H9 (cell line): ENCODE results near the gene CDKL1. TPM values are rescaled to one million over a fixed set of nuclear protein-coding genes. Genes with fewer than 3 reads are reported as not detected.

Source experiments
- DNase-seq: peaks from one replicate; pipeline ENCODE4 v3.0.0-alpha.2; 2017
- H2AFZ ChIP-seq: one replicate; pipeline ENCODE4 v1.6.1; 2013; ENCODE audit warnings: mild to moderate bottlenecking, low read length, control low read depth, moderate library complexity
- H2AK5ac ChIP-seq: 2 replicates; pipeline ENCODE4 v1.6.1; 2013; ENCODE audit warnings: low read length, control low read depth, mixed read lengths; ENCODE audit not compliant: insufficient read length
- H2BK120ac ChIP-seq: one replicate; pipeline ENCODE4 v1.6.1; 2013; ENCODE audit warnings: low read depth, mild to moderate bottlenecking, low read length, control low read depth, inconsistent platforms; ENCODE audit not compliant: poor library complexity, severe bottlenecking
- H2BK12ac ChIP-seq: 2 replicates; pipeline ENCODE4 v1.6.1; 2013; ENCODE audit warnings: low read length, control low read depth, mixed read lengths, low read depth; ENCODE audit not compliant: insufficient read length
- H2BK15ac ChIP-seq: 2 replicates; pipeline ENCODE4 v1.6.1; 2013; ENCODE audit warnings: low read depth, low read length, control low read depth
- H2BK20ac ChIP-seq: one replicate; pipeline ENCODE4 v1.6.1; 2013; ENCODE audit warnings: low read depth, mild to moderate bottlenecking, low read length, control low read depth, inconsistent platforms; ENCODE audit not compliant: poor library complexity, severe bottlenecking
- H2BK5ac ChIP-seq: 2 replicates; pipeline ENCODE4 v1.6.1; 2013; ENCODE audit warnings: low read length, control low read depth, mixed read lengths; ENCODE audit not compliant: insufficient read length
- H3K14ac ChIP-seq: 2 replicates; pipeline ENCODE4 v1.6.1; 2013; ENCODE audit warnings: low read length, control low read depth; ENCODE audit not compliant: insufficient read depth
- H3K18ac ChIP-seq: 2 replicates; pipeline ENCODE4 v1.6.1; 2013; ENCODE audit warnings: low read depth, mild to moderate bottlenecking, mixed read lengths, low read length, control low read depth; ENCODE audit not compliant: insufficient read length
- H3K23ac ChIP-seq: 2 replicates; pipeline ENCODE4 v1.6.1; 2013; ENCODE audit warnings: low read length, control low read depth, mixed read lengths, low read depth; ENCODE audit not compliant: insufficient read length
- H3K23me2 ChIP-seq: 2 replicates; pipeline ENCODE4 v1.6.1; 2013; ENCODE audit warnings: low read depth, mild to moderate bottlenecking, mixed read lengths, low read length, control low read depth; ENCODE audit not compliant: insufficient read length, poor library complexity, severe bottlenecking
- H3K27ac ChIP-seq: 2 replicates; pipeline ENCODE4 v1.5.1; 2013; ENCODE audit warnings: low read length, control low read depth, mixed read lengths, low read depth; ENCODE audit not compliant: insufficient read length
- H3K27me3 ChIP-seq: 2 replicates; pipeline ENCODE4 v1.6.1; 2013; ENCODE audit warnings: low read length, control low read depth, inconsistent platforms; ENCODE audit not compliant: insufficient read depth
- H3K4ac ChIP-seq: 2 replicates; pipeline ENCODE4 v1.6.1; 2013; ENCODE audit warnings: low read depth, mild to moderate bottlenecking, control low read depth, inconsistent platforms, low read length, moderate library complexity
- H3K4me1 ChIP-seq: 2 replicates; pipeline ENCODE4 v1.6.1; 2013; ENCODE audit warnings: low read length, control low read depth, inconsistent platforms; ENCODE audit not compliant: insufficient read depth
- H3K4me2 ChIP-seq: 2 replicates; pipeline ENCODE4 v1.6.1; 2013; ENCODE audit warnings: low read length, control low read depth, mixed read lengths; ENCODE audit not compliant: insufficient read length, insufficient read depth
- H3K56ac ChIP-seq: 2 replicates; pipeline ENCODE4 v1.6.1; 2013; ENCODE audit warnings: low read depth, mild to moderate bottlenecking, mixed read lengths, low read length, control low read depth; ENCODE audit not compliant: insufficient read length
- H3K79me1 ChIP-seq: 2 replicates; pipeline ENCODE4 v1.6.1; 2013; ENCODE audit warnings: low read depth, mild to moderate bottlenecking, moderate library complexity, low read length, control low read depth, inconsistent platforms; ENCODE audit not compliant: insufficient read depth, poor library complexity, severe bottlenecking
- H3K79me2 ChIP-seq: 2 replicates; pipeline ENCODE4 v1.6.1; 2013; ENCODE audit warnings: low read length, control low read depth, inconsistent platforms; ENCODE audit not compliant: insufficient read depth
- H3K9ac ChIP-seq: 2 replicates; pipeline ENCODE4 v1.6.1; 2013; ENCODE audit warnings: low read length, control low read depth, mixed read lengths; ENCODE audit not compliant: insufficient read length; ENCODE audit errors: extremely low read depth
- H3K9me3 ChIP-seq: one replicate; pipeline ENCODE4 v1.6.1; 2013; ENCODE audit warnings: low read depth, low read length, inconsistent platforms; ENCODE audit not compliant: control insufficient read depth
- H3T11ph ChIP-seq: one replicate; pipeline ENCODE4 v1.6.1; 2013; ENCODE audit warnings: mild to moderate bottlenecking, low read length, control low read depth, inconsistent platforms
- H4K20me1 ChIP-seq: one replicate; pipeline ENCODE4 v1.6.1; 2013; ENCODE audit not compliant: control insufficient read depth, insufficient read length, insufficient read depth
- H4K5ac ChIP-seq: 2 replicates; pipeline ENCODE4 v1.6.1; 2013; ENCODE audit warnings: low read depth, mild to moderate bottlenecking, mixed read lengths, low read length, control low read depth; ENCODE audit not compliant: insufficient read length
- H4K8ac ChIP-seq: replicated peaks from 2 replicates; pipeline ENCODE4 v1.6.1; 2013; ENCODE audit warnings: low read length, control low read depth, mixed read lengths, low read depth; ENCODE audit not compliant: insufficient read length
- H4K91ac ChIP-seq: 2 replicates; pipeline ENCODE4 v1.6.1; 2013; ENCODE audit warnings: low read depth, mild to moderate bottlenecking, moderate library complexity, mixed read lengths, low read length, control low read depth; ENCODE audit not compliant: insufficient read length
- H3K27ac Mint-ChIP-seq, 3 experiments: 2 replicates in 2 of 3; 3 replicates in 1 of 3; pipeline ENCODE4 v1.8.0; 2020 to 2021; ENCODE audit warnings: mixed read lengths in 3 of 3, mild to moderate bottlenecking in 1 of 3, moderate library complexity in 1 of 3
- H3K27me3 Mint-ChIP-seq: 2 replicates; pipeline ENCODE4 v1.8.0; 2021; ENCODE audit warnings: low read depth, mild to moderate bottlenecking, moderate library complexity, mixed read lengths
- H3K36me3 Mint-ChIP-seq, 3 experiments: 2 replicates in 2 of 3; 3 replicates in 1 of 3; pipeline ENCODE4 v1.8.0; 2020 to 2021; ENCODE audit warnings: low read depth in 3 of 3, mixed read lengths in 3 of 3; ENCODE audit not compliant: insufficient read depth in 1 of 3
- H3K4me1 Mint-ChIP-seq, 2 experiments: 2 replicates each; pipeline ENCODE4 v1.8.0; 2020; ENCODE audit warnings: mixed read lengths in 2 of 2
- H3K4me3 Mint-ChIP-seq, 2 experiments: 2 replicates in 1 of 2; 3 replicates in 1 of 2; pipeline ENCODE4 v1.8.0; 2020 to 2021; ENCODE audit warnings: mild to moderate bottlenecking in 2 of 2, mixed read lengths in 2 of 2, moderate library complexity in 1 of 2
- H3K9me3 Mint-ChIP-seq, 2 experiments: 2 replicates in 1 of 2; 3 replicates in 1 of 2; pipeline ENCODE4 v1.8.0; 2020; ENCODE audit warnings: mild to moderate bottlenecking in 2 of 2, mixed read lengths in 2 of 2, moderate library complexity in 1 of 2
- WGBS: extraction: QIAGEN DNeasy Blood & Tissue Kit; methylation state at CpG from one replicate; pipeline ENCODE4 v1.1.7; 2013; ENCODE audit warnings: missing lambda C conversion rate, low lambda C conversion rate, mixed read lengths; ENCODE audit not compliant: insufficient read length; ENCODE audit errors: extremely low coverage; 5-methylcytosine and 5-hydroxymethylcytosine counted together
- total RNA-seq: library from RNA; stranded (reverse); gene quantifications from 2 replicates; pipeline ENCODE4 v1.2.1, GENCODE V29; 2021
- TF ChIP-seq, protein P1 (sequence below): fragments of 200-600 bp; sonication (generic); conservative IDR thresholded peaks from 3 replicates; pipeline ENCODE4 v1.8.0; 2021; ENCODE audit warnings: antibody characterized with exemption, mild to moderate bottlenecking

CDKL1 gene
- total RNA-seq, 1 experiment from 2014 or later: 0.72 TPM

DNA sequence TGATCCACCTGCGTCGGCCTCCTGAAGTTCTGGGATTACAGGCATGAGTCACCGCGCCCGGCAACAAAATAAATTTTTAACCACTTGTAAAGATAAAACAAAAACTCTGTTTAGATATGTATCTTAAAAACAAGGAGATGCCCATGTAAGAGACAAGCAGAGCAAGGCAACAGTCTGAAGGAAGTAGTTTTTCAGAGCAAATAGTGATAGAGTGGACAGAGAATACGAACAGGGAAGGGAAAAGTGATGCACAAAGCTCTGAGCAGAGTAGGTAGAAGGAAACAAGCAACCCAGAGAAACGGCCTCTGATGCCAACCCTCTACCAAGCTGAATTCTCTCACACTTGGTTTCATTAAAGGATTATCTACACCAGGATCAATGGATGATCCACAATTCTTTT is 24.8 kb upstream of the CDKL1 start:
- H4K91ac ChIP-seq: no peak overlapping the region
- H3T11ph ChIP-seq: no peak overlapping the region
- no peak overlapping the region for H2BK120ac ChIP-seq
- H3K27me3 ChIP-seq: no peaks in the 10 kb centered on the region
- no peaks in the 10 kb centered on the region for H3K4me1 ChIP-seq
- Mint-ChIP-seq H3K36me3 (peaks cover 12 to 51% (median 40%) of the 10 kb centered on the region in 3 experiments; a peak in 6 of 7 replicates), H3K4me3 (no peak overlapping the region), H3K27me3 (no peaks in the 10 kb centered on the region), H3K4me1 (no peaks in the 10 kb centered on the region), H3K27ac (no peak overlapping the region; a peak in 1 of 7 replicates), H3K9me3 (no peaks in the 10 kb centered on the region)
- TF ChIP-seq, protein P1, sequence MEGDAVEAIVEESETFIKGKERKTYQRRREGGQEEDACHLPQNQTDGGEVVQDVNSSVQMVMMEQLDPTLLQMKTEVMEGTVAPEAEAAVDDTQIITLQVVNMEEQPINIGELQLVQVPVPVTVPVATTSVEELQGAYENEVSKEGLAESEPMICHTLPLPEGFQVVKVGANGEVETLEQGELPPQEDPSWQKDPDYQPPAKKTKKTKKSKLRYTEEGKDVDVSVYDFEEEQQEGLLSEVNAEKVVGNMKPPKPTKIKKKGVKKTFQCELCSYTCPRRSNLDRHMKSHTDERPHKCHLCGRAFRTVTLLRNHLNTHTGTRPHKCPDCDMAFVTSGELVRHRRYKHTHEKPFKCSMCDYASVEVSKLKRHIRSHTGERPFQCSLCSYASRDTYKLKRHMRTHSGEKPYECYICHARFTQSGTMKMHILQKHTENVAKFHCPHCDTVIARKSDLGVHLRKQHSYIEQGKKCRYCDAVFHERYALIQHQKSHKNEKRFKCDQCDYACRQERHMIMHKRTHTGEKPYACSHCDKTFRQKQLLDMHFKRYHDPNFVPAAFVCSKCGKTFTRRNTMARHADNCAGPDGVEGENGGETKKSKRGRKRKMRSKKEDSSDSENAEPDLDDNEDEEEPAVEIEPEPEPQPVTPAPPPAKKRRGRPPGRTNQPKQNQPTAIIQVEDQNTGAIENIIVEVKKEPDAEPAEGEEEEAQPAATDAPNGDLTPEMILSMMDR: no peak
- no peak overlapping the region for H3K56ac ChIP-seq
- no peak overlapping the region for H4K5ac ChIP-seq
- no peaks in the 10 kb centered on the region for H3K9me3 ChIP-seq
- H2BK5ac ChIP-seq: no peak overlapping the region
- H3K18ac ChIP-seq: no peak overlapping the region
- H3K23ac ChIP-seq: no peak overlapping the region
- no peak overlapping the region for H2AK5ac ChIP-seq
- no peaks in the 10 kb centered on the region for H4K20me1 ChIP-seq
- H3K23me2 ChIP-seq: no peaks in the 10 kb centered on the region
- no peak overlapping the region for H2BK12ac ChIP-seq
- H2BK15ac ChIP-seq: no peak overlapping the region
- no peak overlapping the region for H4K8ac ChIP-seq
- H3K27ac ChIP-seq: no peak overlapping the region
- H3K79me2 ChIP-seq: no peaks in the 10 kb centered on the region
- H3K4me2 ChIP-seq: no peak overlapping the region
- H2AFZ ChIP-seq: no peak overlapping the region
- H2BK20ac ChIP-seq: no peak overlapping the region
- H3K4ac ChIP-seq: no peak overlapping the region
- H3K14ac ChIP-seq: no peak overlapping the region
- WGBS: no CpG with 5 or more reads among the region's 7 CpGs
- no peaks in the 10 kb centered on the region for H3K79me1 ChIP-seq
- DNase-seq: no peak
- H3K9ac ChIP-seq: no peak overlapping the region
